22Rv1 (cell line): ENCODE results near the gene MGRN1.

Experiments used
- CTCF ChIP-seq: fragments of 450-650 bp; IDR thresholded peaks from 2 replicates; pipeline ENCODE4 v1.5.1; 2017; ENCODE audit warnings: mild to moderate bottlenecking
- ZFX ChIP-seq: fragments of 450-650 bp; IDR thresholded peaks from 2 replicates; pipeline ENCODE4 v1.6.1; 2017; ENCODE audit warnings: antibody characterized with exemption, borderline replicate concordance

GRCh38 chr16:4681471-4682083, 57.0 kb downstream of the MGRN1 start:
- TF ChIP-seq CTCF (no peak), ZFX (no peak)
